ENCODE measurements around the gene ACTL7A.

GRCh38 chr9:108883085-108883484 is 21.0 kb downstream of the ACTL7A start:
- TF ChIP-seq CTCF (conservative IDR thresholded peaks at IDR 0.05; ENCODE audit: low read depth in 2 of 2) (no peak), POLR2AphosphoS5 (IDR thresholded peaks at IDR 0.05; ENCODE audit: low read depth) (no peak), ETS1 (IDR thresholded peaks at IDR 0.05) (no peak), EZH2 (IDR thresholded peaks at IDR 0.05; ENCODE audit: low read depth, unreplicated experiment) (no peak), REST (IDR thresholded peaks at IDR 0.05; ENCODE audit: unreplicated experiment) (no peak), JUNB (IDR thresholded peaks at IDR 0.05; ENCODE audit: unreplicated experiment) (no peak), ZNF462 (CRISPR knock-in tag; IDR thresholded peaks at IDR 0.05) (no peak), CREB1 (CRISPR knock-in tag; IDR thresholded peaks at IDR 0.05; ENCODE audit: low read depth) (no peak), EZH2phosphoT487 (IDR thresholded peaks at IDR 0.05; ENCODE audit: unreplicated experiment) (no peak), STAT1 (IDR thresholded peaks at IDR 0.05; ENCODE audit: unreplicated experiment) (no peak), NANOG (IDR thresholded peaks at IDR 0.05; ENCODE audit: borderline replicate concordance) (no peak), ZNF331 (CRISPR knock-in tag; IDR thresholded peaks at IDR 0.05; ENCODE audit: low read depth) (no peak), ZNF114 (CRISPR knock-in tag; IDR thresholded peaks at IDR 0.05) (no peak)
